Endothelial cell of umbilical vein (primary cell): ENCODE results near the gene CARD11.

ENCODE experiments used
- CTCF ChIP-seq, 2 donors: IDR thresholded peaks; 1 replicate in 1 of 2; 2 replicates in 1 of 2; pipeline ENCODE4 v1.5.1; 2011; ENCODE audit warnings: low read length in 2 of 2, mild to moderate bottlenecking in 2 of 2, moderate library complexity in 2 of 2, control low read depth in 1 of 2, inconsistent platforms in 1 of 2, low read depth in 1 of 2; ENCODE audit not compliant: insufficient read depth in 1 of 2; ENCODE audit errors: extremely low read depth in 1 of 2
- EZH2 ChIP-seq: IDR thresholded peaks from 2 replicates; pipeline ENCODE4 v1.6.1; 2012; ENCODE audit warnings: borderline replicate concordance, low read depth, mild to moderate bottlenecking, moderate library complexity, low read length, inconsistent platforms; ENCODE audit not compliant: severe bottlenecking
- FOS ChIP-seq: IDR thresholded peaks from 2 replicates; pipeline ENCODE4 v1.6.1; 2011; ENCODE audit warnings: mild to moderate bottlenecking, low read length, moderate library complexity, borderline replicate concordance; ENCODE audit not compliant: insufficient read depth
- GATA2 ChIP-seq: IDR thresholded peaks from 2 replicates; pipeline ENCODE4 v1.7.0; 2011; ENCODE audit warnings: low read depth, mild to moderate bottlenecking, moderate library complexity, mixed read lengths, low read length; ENCODE audit not compliant: insufficient read length, insufficient read depth
- JUN ChIP-seq: IDR thresholded peaks from 2 replicates; pipeline ENCODE4 v1.6.1; 2011; ENCODE audit warnings: borderline replicate concordance, low read depth; ENCODE audit not compliant: insufficient read length, insufficient read depth
- MAX ChIP-seq: IDR thresholded peaks from 2 replicates; pipeline ENCODE4 v1.6.1; 2011; ENCODE audit not compliant: insufficient read depth, insufficient read length
- MYC ChIP-seq: IDR thresholded peaks from one replicate; pipeline ENCODE4 v1.6.1; 2011; ENCODE audit warnings: mild to moderate bottlenecking, low read depth, low read length
- POLR2A ChIP-seq: IDR thresholded peaks from 2 replicates; pipeline ENCODE4 v1.6.1; 2012; ENCODE audit warnings: low read depth, mild to moderate bottlenecking, control low read depth, low read length
- POLR2AphosphoS5 ChIP-seq: IDR thresholded peaks from 2 replicates; pipeline ENCODE4 v1.6.1; 2012; ENCODE audit warnings: low read depth, mild to moderate bottlenecking, control low read depth, low read length, moderate library complexity; ENCODE audit not compliant: insufficient read depth

DNA sequence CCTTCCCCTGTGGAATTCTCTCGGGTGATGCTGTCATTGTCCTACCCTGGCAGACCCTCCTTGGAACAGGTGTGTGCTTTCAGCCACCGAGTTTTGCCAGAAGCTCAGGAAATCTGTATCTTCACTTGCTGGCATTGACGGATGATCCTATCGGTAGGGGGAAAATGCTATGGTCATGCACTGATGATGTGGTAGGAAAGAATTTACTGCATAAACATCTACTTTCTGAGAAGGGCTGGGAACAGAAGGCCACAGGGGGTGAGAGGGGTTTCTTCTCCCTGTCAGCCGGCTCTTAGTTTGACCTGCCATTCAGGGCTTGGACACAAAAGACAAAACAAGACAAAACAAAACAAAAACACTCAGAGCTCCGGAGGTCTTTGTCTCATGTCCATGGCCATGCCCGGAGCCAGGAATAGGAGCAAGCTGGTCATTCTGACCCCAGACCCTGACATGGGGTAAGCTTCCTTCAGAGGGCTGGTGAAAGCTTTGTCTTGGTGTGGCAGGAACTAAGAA is 43.6 kb upstream of the CARD11 start:
- TF ChIP-seq CTCF (IDR thresholded peaks at IDR 0.05; ENCODE audit: extremely low read depth in 1 of 2, insufficient read depth in 1 of 2, low read depth in 1 of 2, low read length in 2 of 2): no peak
- TF ChIP-seq POLR2A: no peak
- no peak for TF ChIP-seq MAX
- no peak for TF ChIP-seq EZH2
- no peak for TF ChIP-seq POLR2AphosphoS5
- TF ChIP-seq JUN: no peak
- TF ChIP-seq FOS: no peak
- no peak for TF ChIP-seq MYC
- no peak for TF ChIP-seq GATA2
